ENCODE data around the gene TRIM39.
"Not testable (repeated sequence)": the region's sequence is repeated elsewhere in the genome, so short reads cannot be mapped to it uniquely, and the experiment has no call there.

Gene TRIM39

GRCh38 chr6:30326526-30327231 is at the start of gene TRIM39:
Gene TRIM39, plus strand, starts transcription at chr6:30326927. Its CDS starts 2,391 bp downstream, at chr6:30329318.
- peak; percentile 70 to 86 for DNase-seq

- not testable (repeated sequence) for DNase-seq
These were observed 45.7 kb upstream of the TRIM39 start for GRCh38 chr6:30280988-30281387.

- no peak for DNase-seq
These were observed 44.2 kb upstream of the TRIM39 start for GRCh38 chr6:30282522-30282921.

- no peak for DNase-seq
These were observed 43.0 kb upstream of the TRIM39 start for GRCh38 chr6:30283761-30284160.

- no peak for DNase-seq
These were observed 39.6 kb upstream of the TRIM39 start for GRCh38 chr6:30287139-30287538.

- no peak for DNase-seq
These were observed 30.9 kb upstream of the TRIM39 start for GRCh38 chr6:30295837-30296236.

GRCh38 chr6:30304002-30304401 is 22.7 kb upstream of the TRIM39 start:
- DNase-seq, result no peak

- DNase-seq, result no peak
These were observed 15.6 kb upstream of the TRIM39 start for GRCh38 chr6:30311101-30311500.

GRCh38 chr6:30311671-30312070 is 15.1 kb upstream of the TRIM39 start:
- DNase-seq, result no peak

GRCh38 chr6:30312266-30312665 is 14.5 kb upstream of the TRIM39 start:
- DNase-seq, result no peak

GRCh38 chr6:30312676-30313321 is 13.9 kb upstream of the TRIM39 start:
- DNase-seq, result no peak

- DNase-seq, result no peak
These were observed 11.6 kb upstream of the TRIM39 start for GRCh38 chr6:30315156-30315555.

- no peak for DNase-seq
These were observed 8.7 kb upstream of the TRIM39 start for GRCh38 chr6:30317913-30318589.

- DNase-seq, result no peak
These were observed 7.4 kb upstream of the TRIM39 start for GRCh38 chr6:30319146-30319835.

- no peak for DNase-seq
These were observed 4.9 kb upstream of the TRIM39 start for GRCh38 chr6:30321692-30322388.

GRCh38 chr6:30322527-30323501 is 3.9 kb upstream of the TRIM39 start:
- DNase-seq, result no peak

GRCh38 chr6:30323806-30324205 is 2.9 kb upstream of the TRIM39 start:
- no peak for DNase-seq

GRCh38 chr6:30325150-30325872 is 1.4 kb upstream of the TRIM39 start:
- no peak for DNase-seq

GRCh38 chr6:30325873-30326525 is 728 bp upstream of the TRIM39 start:
- DNase-seq, result peak; percentile 66 to 79

GRCh38 chr6:30327232-30327746 is 562 bp downstream of the TRIM39 start:
- DNase-seq, result no peak
